Ascending aorta (tissue), 2 donors: ENCODE data around the gene GIN1. TPM values are rescaled to one million over a fixed set of nuclear protein-coding genes. Genes with fewer than 3 reads are reported as not detected.

Experiments used
- DNase-seq, 2 donors: peaks; one replicate each; pipeline ENCODE4 v3.0.0-alpha.2; 2019; ENCODE audit warnings: low spot score in 2 of 2
- H3K27ac ChIP-seq, 2 donors: fragments of 200-600 bp; sonication (generic); one replicate each; pipeline ENCODE4 v1.5.1; 2016 to 2017; ENCODE audit warnings: mild to moderate bottlenecking in 1 of 2
- H3K27me3 ChIP-seq: fragments of 200-600 bp; sonication (generic); one replicate; pipeline ENCODE4 v1.5.1; 2017
- H3K36me3 ChIP-seq, 2 donors: fragments of 200-600 bp; sonication (generic); one replicate each; pipeline ENCODE4 v1.5.1; 2016
- H3K4me1 ChIP-seq, 2 donors: fragments of 200-600 bp; sonication (generic); one replicate each; pipeline ENCODE4 v1.5.1; 2016 to 2017; ENCODE audit warnings: mild to moderate bottlenecking in 1 of 2
- H3K4me3 ChIP-seq, 2 donors: fragments of 200-600 bp; sonication (generic); one replicate each; pipeline ENCODE4 v1.5.1; 2016 to 2017; ENCODE audit warnings: mild to moderate bottlenecking in 1 of 2
- H3K9me3 ChIP-seq, 2 donors: fragments of 200-600 bp; sonication (generic); one replicate each; pipeline ENCODE4 v1.5.1; 2016
- CTCF ChIP-seq, 3 experiments: fragments of 200-600 bp in 2 of 3; fragments of 450-650 bp in 1 of 3; sonication (generic) in 2 of 3; IDR thresholded peaks; one replicate each; pipeline ENCODE4 v1.5.1; 2016 to 2019; ENCODE audit warnings: antibody characterized with exemption in 3 of 3, mild to moderate bottlenecking in 1 of 3, moderate library complexity in 1 of 3
- intact Hi-C: fragments of 100-400 bp; cut with DNase I; formaldehyde crosslinking; loops from one replicate; pipeline ENCODE4 v1.15.1; 2023
- total RNA-seq: library from RNA; depleted of rRNA; stranded (reverse); fragments of >200 nt; gene quantifications from one replicate; pipeline ENCODE4 v1.1.0, GENCODE V29; 2016

Gene GIN1
- total RNA-seq, 1 donor from 2014 or later = 0.21 TPM

- no peaks in the 10 kb centered on the region for H3K9me3 ChIP-seq
- H3K4me1 ChIP-seq = no peaks in the 10 kb centered on the region
- H3K36me3 ChIP-seq = no peaks in the 10 kb centered on the region
- TF ChIP-seq CTCF (IDR thresholded peaks at IDR 0.05) = no peak
- H3K27ac ChIP-seq = no peak overlapping the region
- H3K27me3 ChIP-seq = no peaks in the 10 kb centered on the region
- intact Hi-C loops = no loop called here
- no peak for DNase-seq
- no peak overlapping the region for H3K4me3 ChIP-seq
These were observed 82.1 kb downstream of the GIN1 start for GRCh38 chr5:103037673-103038455.

DNA sequence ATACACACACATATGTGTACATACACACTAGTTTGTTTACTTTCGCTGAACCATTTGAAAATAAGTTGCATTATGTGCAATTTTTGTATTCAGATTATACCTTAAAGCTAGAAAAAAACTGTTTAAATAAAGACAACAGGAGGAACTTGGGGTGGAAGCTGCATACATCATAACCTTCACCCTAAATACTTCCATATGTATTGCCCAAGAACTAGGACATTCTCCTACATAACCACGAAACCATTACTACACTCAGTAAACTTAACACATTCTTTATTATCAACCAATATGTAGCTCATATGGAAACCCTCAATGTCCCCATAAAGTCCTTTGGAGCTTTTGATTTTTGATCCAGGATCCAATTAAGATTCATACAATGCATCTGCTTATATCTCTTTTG, 83.3 kb downstream of the GIN1 start:
- H3K4me1 ChIP-seq = no peaks in the 10 kb centered on the region
- no peak overlapping the region for H3K27ac ChIP-seq
- no peaks in the 10 kb centered on the region for H3K9me3 ChIP-seq
- TF ChIP-seq CTCF (IDR thresholded peaks at IDR 0.05) = no peak
- DNase-seq = no peak
- intact Hi-C loops = no loop called here
- no peaks in the 10 kb centered on the region for H3K27me3 ChIP-seq
- H3K36me3 ChIP-seq = peaks cover 6 to 10% of the 10 kb centered on the region in 2 donors
- no peak overlapping the region for H3K4me3 ChIP-seq

Other genes with a start within 250 kb of the GIN1 start
- 33.2 TPM for gene PPIP5K2, start 163 bp upstream of the GIN1 start, total RNA-seq
- 0.53 TPM for gene MACIR, start 138.6 kb upstream of the GIN1 start, total RNA-seq